Right renal pelvis (tissue), 4 donors: ENCODE measurements around the gene ATP6V1G2. TPM values are rescaled to one million over a fixed set of nuclear protein-coding genes. Genes with fewer than 3 reads are reported as not detected.
A peak's percentile ranks its signal among the peaks of the same experiment; 100 is the strongest.
"Not testable (repeated sequence)": the region's sequence is repeated elsewhere in the genome, so short reads cannot be mapped to it uniquely, and the experiment has no call there.

Experiments
- DNase-seq, 4 donors: peaks; one replicate each; pipeline ENCODE4 v3.0.0-alpha.2; 2013; ENCODE audit warnings: low read depth in 4 of 4, low spot score in 3 of 4, missing footprints in 1 of 4
- polyA plus RNA-seq, 4 donors: library from polyadenylated mRNA; unstranded; fragments of 120-200 nt; gene quantifications; one replicate each; pipeline ENCODE4 v1.2.1, GENCODE V29; 2013; ENCODE audit not compliant: insufficient read length in 4 of 4

Gene ATP6V1G2
- polyA plus RNA-seq, 4 donors, result 6.4 to 11.8 (median 7.3) TPM

GRCh38 chr6:31556307-31556706 lies 9.9 kb upstream of the ATP6V1G2 start:
- no peak for DNase-seq

- not testable (repeated sequence) for DNase-seq
These were observed 5.0 kb upstream of the ATP6V1G2 start for GRCh38 chr6:31551371-31551770.

GRCh38 chr6:31548544-31548873 lies 2.1 kb upstream of the ATP6V1G2 start:
- DNase-seq, result no peak

- DNase-seq, result no peak
These were observed 1.5 kb upstream of the ATP6V1G2 start for GRCh38 chr6:31547727-31548543.

GRCh38 chr6:31546958-31547726 lies 734 bp upstream of the ATP6V1G2 start, which contains the start of gene NFKBIL1:
Gene NFKBIL1 (plus strand): TSS chr6:31547608. CDS start chr6:31547695, 87 bp downstream.
- peak; percentile 92 to 95 (median 94) for DNase-seq

GRCh38 chr6:31545291-31545690 lies 1.1 kb downstream of the ATP6V1G2 start:
- no peak for DNase-seq

- DNase-seq, result no peak
These were observed 1.7 kb downstream of the ATP6V1G2 start for GRCh38 chr6:31544676-31545075.

- DNase-seq, result no peak
These were observed 2.8 kb downstream of the ATP6V1G2 start for GRCh38 chr6:31543639-31544038.

- DNase-seq, result peak; percentile 95 to 97 (median 96)
These were observed 4.5 kb downstream of the ATP6V1G2 start, which contains the start of gene DDX39B for GRCh38 chr6:31541658-31542521. Gene DDX39B (minus strand): TSS chr6:31542003. CDS start chr6:31540532, 1,471 bp downstream.

GRCh38 chr6:31541059-31541657 lies 5.2 kb downstream of the ATP6V1G2 start:
- peak in 2 of 4 donors; percentile 29 to 41 for DNase-seq

GRCh38 chr6:31540640-31541039 lies 5.8 kb downstream of the ATP6V1G2 start:
- DNase-seq, result no peak

GRCh38 chr6:31538805-31539400 lies 7.5 kb downstream of the ATP6V1G2 start:
- no peak for DNase-seq

GRCh38 chr6:31535538-31536324 lies 10.7 kb downstream of the ATP6V1G2 start:
- DNase-seq, result no peak

- DNase-seq, result no peak
These were observed 11.8 kb downstream of the ATP6V1G2 start for GRCh38 chr6:31534521-31535040.

GRCh38 chr6:31534011-31534410 lies 12.4 kb downstream of the ATP6V1G2 start:
- DNase-seq, result no peak

GRCh38 chr6:31533455-31533841 lies 13.0 kb downstream of the ATP6V1G2 start:
- no peak for DNase-seq

- DNase-seq, result no peak
These were observed 13.6 kb downstream of the ATP6V1G2 start for GRCh38 chr6:31532644-31533454.
